Stimulated activated CD8-positive, alpha-beta memory T cell treated with anti-CD3 and anti-CD28 coated beads, Interleukin-12 subunit alpha, Interleukin-12 subunit beta, amount 100 ng/mL, for 4 hours (primary cell): Measurements from ENCODE around the gene PSMB8.

Experiments used
- DNase-seq: peaks from one replicate; pipeline ENCODE4 v3.0.0-alpha.2; 2020; ENCODE audit warnings: low read depth

PSMB8 gene

DNA sequence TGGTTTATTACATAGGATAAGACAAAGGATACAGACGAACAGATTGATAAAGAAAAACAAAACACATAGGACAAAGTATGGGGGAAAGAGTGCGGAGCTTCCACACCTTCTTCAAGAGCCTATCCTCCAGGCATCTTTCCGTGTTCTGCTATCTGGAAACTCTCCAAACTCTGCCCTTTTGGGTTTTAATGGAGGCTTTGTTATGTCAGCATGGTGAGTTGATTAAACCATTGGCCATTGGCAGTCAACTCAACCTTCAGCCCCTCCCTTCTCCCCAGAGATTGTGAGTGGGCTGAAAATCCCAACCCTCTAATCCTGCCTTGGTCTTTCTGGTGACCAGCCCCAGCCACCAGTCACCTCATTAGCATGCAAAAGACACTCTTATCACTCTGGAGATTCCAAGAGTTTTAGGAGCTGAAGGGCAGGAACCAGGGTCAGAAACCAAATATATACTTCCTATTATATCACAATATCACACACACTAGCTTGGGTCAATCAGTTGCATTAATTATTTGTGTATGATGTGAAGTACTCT, 50.9 kb downstream of the PSMB8 start:
- no peak for DNase-seq
